GM18511 (cell line): ENCODE results near the gene HDAC8.
A peak's percentile ranks its signal among the peaks of the same experiment; 100 is the strongest.

Experiments used
- ATAC-seq: cut with Tn5 transposase; IDR thresholded peaks from one replicate; pipeline ENCODE4 v1.9.1; 2021; ENCODE audit warnings: mild to moderate bottlenecking, moderate library complexity; ENCODE audit not compliant: unreplicated experiment

HDAC8 gene

GRCh38 chrX:72381439-72382201 lies 191.0 kb downstream of the HDAC8 start:
- ATAC-seq: no peak

- no peak for ATAC-seq
Measured at GRCh38 chrX:72376124-72376523, 196.5 kb downstream of the HDAC8 start.

DNA sequence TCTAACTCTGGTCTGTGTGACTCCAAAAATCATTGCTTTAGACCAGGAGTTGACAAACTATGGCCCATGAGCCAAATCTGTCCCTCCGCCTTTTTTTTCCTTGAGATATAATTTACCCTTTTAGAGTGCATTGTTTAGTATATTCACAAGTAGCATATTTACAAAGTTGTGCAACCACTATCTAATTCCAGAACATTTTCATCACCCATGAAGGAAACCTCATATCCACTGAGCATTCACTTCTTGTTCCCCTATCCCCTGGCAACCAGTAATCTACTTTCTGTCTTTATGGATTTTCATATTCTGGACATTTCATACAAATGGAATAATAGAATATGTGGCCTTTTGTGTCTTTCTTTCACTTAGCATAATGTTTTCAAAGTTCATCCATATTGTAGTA lies 199.5 kb downstream of the HDAC8 start:
- no peak for ATAC-seq

- no peak for ATAC-seq
Measured at GRCh38 chrX:72372735-72373134, 199.9 kb downstream of the HDAC8 start.

- ATAC-seq: no peak
Measured at GRCh38 chrX:72371405-72371804, 201.2 kb downstream of the HDAC8 start.

DNA sequence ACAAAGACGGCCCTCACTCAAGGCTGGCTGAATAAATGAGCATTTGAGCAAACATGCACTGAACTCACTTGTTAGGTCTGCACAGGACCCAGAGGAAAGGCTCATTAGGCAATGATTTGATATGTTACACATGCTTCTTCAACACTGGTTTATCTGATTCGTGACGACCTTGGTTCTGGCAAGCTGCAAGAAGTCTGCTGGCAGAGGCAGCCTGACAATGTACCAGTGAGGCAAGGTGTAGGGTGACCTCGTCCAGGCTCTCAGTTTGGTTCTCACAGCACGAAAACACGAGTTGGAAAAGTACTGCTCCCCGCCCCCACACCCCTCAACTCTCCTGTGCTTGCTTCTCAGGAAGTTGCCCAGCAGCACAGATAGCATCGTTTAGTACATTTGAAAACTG lies 203.8 kb downstream of the HDAC8 start:
- no peak for ATAC-seq

DNA sequence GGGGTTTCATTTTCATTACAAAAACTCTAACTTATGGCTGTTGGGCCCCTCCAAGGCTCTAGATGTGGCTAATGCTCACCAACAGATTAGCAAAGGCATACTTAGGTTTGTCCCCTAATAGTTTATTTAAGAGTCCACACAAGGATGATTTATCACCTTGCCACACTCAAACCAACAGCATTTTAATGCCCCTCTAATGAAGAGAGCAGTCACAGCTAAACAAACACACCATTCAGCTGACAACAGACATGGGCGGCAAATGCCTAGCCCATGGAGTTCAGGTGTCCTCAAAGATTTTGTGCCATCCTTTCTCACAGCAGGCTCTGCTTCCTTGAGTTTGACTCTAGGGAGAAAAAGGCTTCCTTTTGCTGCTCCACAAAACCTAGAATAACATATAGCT lies 205.1 kb downstream of the HDAC8 start:
- no peak for ATAC-seq

GRCh38 chrX:72366701-72367454 lies 205.8 kb downstream of the HDAC8 start:
- ATAC-seq: no peak

DNA sequence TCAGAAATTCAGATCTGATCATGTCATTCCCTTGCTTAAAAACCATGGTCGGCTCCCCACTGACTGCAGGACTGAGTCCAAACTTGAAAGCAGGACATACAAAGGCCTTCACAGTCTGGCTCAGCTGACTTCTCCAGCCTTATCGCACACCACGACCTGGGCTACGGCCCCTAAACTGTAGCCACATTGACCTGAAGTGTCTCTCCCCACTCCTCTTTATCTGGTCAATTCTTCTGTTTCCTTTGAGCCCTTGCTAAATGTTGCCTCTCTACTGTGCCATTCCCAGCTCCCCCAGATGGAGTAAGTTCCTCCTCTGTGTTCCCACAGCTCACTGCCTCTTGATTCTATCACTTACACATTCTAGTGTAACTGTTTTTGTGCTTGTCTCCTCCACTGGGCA lies 206.5 kb downstream of the HDAC8 start:
- no peak for ATAC-seq

DNA sequence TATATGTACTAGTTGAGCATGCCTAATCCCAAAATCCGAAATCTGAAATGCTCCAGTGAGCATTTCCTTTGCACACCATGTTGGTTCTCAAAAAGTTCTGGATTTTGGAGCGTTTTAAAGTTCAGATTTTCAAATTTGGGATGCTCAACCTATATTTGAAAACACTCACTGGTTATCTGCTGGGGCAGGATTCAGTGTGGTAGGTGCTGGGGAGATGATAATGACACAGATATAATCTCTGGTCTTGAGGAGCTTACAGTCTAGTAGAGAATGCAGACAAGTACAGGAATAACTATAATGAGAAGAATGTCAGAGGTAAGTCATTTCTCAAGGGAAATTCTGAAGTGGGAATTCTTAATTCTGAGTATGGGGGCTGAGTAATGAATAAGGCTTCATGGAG lies 207.5 kb downstream of the HDAC8 start:
- no peak for ATAC-seq

- no peak for ATAC-seq
Measured at GRCh38 chrX:72360326-72360725, 212.3 kb downstream of the HDAC8 start.

DNA sequence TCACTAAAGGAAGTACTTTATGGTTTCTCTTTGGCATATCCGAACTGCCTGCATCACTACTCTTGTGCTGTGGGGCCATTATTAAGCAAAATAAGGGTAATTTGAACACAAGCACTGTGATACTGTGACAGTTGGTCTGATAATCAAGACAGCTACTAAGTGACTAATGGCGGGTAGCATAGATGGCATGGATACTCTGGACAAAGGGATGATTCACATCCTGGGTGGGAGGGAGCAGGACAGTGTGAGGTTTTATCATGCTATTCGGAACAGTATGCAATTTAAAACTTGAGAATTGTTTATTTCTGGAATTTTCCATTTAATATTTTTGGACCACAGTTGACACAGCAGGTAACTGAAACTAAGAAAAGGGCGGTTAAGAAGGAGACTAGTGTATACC lies 214.3 kb downstream of the HDAC8 start:
- ATAC-seq: no peak

DNA sequence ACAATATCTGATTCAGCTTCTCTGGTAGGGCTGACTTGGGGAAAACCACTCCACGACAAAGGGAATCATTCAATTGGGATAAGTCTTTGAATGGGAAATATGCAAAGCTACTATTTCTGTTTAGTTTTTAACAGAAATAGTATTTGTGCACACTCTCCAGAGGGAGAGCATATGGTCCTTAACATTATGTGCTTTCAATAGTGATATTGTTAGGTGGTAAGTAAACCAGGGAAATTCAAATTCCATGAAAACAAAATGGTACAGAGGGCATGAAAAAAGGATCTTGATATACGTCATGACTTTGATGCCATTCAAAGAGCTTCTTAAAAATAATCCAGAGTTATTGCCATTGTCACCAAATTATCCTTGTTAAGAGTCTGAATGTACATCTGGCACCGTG lies 219.9 kb downstream of the HDAC8 start:
- ATAC-seq: no peak

- no peak for ATAC-seq
Measured at GRCh38 chrX:72351606-72352334, 220.9 kb downstream of the HDAC8 start.

DNA sequence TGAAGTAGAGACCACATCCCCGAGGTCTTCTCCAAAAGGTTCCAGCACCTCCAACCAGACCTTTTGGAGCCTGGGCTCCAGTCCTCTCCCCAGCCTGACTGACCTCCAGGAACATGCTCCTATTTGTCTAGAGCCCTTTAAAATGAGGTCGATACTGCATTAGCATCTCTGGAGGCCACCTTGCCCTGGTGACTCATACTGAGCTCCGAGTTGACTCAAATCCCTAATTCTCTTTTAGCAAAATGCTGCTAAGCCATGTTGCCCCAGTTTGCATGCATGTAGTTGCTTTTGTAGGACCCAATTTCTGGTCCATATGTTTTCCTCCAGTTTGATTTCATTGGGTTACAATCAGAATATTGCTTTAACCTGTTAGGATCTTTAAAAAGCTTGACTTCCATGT lies 223.5 kb downstream of the HDAC8 start:
- peak; percentile 97 for ATAC-seq

- no peak for ATAC-seq
Measured at GRCh38 chrX:72348247-72348979, 224.2 kb downstream of the HDAC8 start.

- ATAC-seq: no peak
Measured at GRCh38 chrX:72347366-72347765, 225.3 kb downstream of the HDAC8 start.

GRCh38 chrX:72346302-72346949 lies 226.2 kb downstream of the HDAC8 start:
- ATAC-seq: no peak

DNA sequence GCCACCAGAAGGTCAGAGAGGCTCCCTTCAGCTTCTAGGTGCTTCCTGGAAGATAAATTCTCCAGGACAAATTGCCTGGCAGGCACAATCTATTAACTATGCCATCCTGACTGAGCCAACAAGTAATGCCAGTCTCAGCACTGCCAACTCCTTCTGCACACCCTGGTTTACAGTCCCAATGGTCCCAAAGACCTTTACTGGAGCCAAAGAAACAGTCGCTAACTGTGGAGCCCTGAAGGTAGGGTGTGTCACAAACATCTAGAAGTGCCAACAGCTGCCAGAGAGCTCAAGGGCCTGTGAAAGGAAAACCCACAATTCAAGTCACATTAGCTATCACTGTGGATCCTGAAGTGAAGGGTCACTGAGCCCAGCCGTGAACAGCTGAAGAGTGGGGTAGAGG lies 232.0 kb downstream of the HDAC8 start:
- no peak for ATAC-seq

GRCh38 chrX:72340041-72340440 lies 232.6 kb downstream of the HDAC8 start:
- ATAC-seq: no peak

DNA sequence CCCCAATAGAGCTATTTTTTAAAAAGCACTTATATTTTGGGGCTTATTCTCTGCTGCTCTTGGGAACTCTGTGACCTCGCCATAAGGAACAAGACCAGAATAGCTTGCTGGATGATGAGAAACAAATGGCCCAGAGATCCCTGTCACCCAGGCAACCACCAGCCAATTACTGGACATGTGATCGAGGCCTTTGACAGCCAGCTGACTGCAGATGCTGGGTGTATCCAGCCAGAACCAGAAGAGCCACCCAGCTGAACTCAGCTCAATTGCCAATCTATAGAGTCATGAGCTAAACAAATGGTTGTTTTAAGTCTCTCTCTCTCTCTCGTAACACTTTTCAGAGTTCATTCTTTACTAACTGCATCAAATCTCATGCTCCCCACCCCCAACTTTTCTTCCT lies 242.5 kb downstream of the HDAC8 start:
- ATAC-seq: no peak
